Thymus (tissue), 11 donors: ENCODE results near the gene TMEM151A. TPM values are rescaled to one million over a fixed set of nuclear protein-coding genes. Genes with fewer than 3 reads are reported as not detected.

Experiments used
- DNase-seq, 9 donors: peaks; one replicate each; pipeline ENCODE4 v3.0.0-alpha.2; 2013; ENCODE audit warnings: low spot score in 9 of 9, low read depth in 6 of 9, missing footprints in 1 of 9
- H3K27ac ChIP-seq, 2 donors: one replicate each; pipeline ENCODE4 v1.5.1; 2013; ENCODE audit warnings: control low read depth in 1 of 2, low read depth in 1 of 2, low read length in 1 of 2, mild to moderate bottlenecking in 1 of 2, moderate library complexity in 1 of 2
- H3K27me3 ChIP-seq, 2 donors: one replicate each; pipeline ENCODE4 v1.5.1; 2013; ENCODE audit warnings: low read length in 1 of 2; ENCODE audit not compliant: control insufficient read depth in 2 of 2, insufficient read depth in 1 of 2
- H3K36me3 ChIP-seq, 2 donors: one replicate each; pipeline ENCODE4 v1.5.1; 2013; ENCODE audit warnings: low read length in 1 of 2, mild to moderate bottlenecking in 1 of 2, moderate library complexity in 1 of 2; ENCODE audit not compliant: control insufficient read depth in 2 of 2, insufficient read depth in 2 of 2
- H3K4me1 ChIP-seq, 2 donors: one replicate each; pipeline ENCODE4 v1.5.1; 2013; ENCODE audit warnings: low read length in 2 of 2; ENCODE audit not compliant: control insufficient read depth in 2 of 2, insufficient read depth in 2 of 2
- H3K4me3 ChIP-seq, 2 donors: one replicate each; pipeline ENCODE4 v1.5.1; 2013; ENCODE audit warnings: low read length in 2 of 2, control low read depth in 1 of 2, mild to moderate bottlenecking in 1 of 2
- H3K9me3 ChIP-seq, 2 donors: one replicate each; pipeline ENCODE4 v1.5.1; 2013; ENCODE audit warnings: low read length in 1 of 2, mild to moderate bottlenecking in 1 of 2; ENCODE audit not compliant: control insufficient read depth in 2 of 2, insufficient read depth in 1 of 2
- WGBS: extraction: QIAGEN DNeasy Blood & Tissue Kit; methylation state at CpG from one replicate; pipeline ENCODE4 v1.1.7; 2013; 5-methylcytosine and 5-hydroxymethylcytosine counted together
- polyA plus RNA-seq: library from polyadenylated mRNA; stranded (reverse); fragments of 200-250 nt; gene quantifications from one replicate; pipeline ENCODE4 v1.2.3, GENCODE V29; 2013
- total RNA-seq: library from RNA; stranded (reverse); fragments of 120-200 nt; gene quantifications from one replicate; pipeline ENCODE4 v1.2.4, GENCODE V29; 2013
- donor health status: healthy.

Gene TMEM151A
- total and polyA plus RNA-seq, 2 donors: 0.02 TPM; not detected in 1

GRCh38 chr11:66290330-66290621, 1.4 kb upstream of the TMEM151A start:
- no peak for DNase-seq
- 83% methylated on average over 2 of the region's 2 CpGs for WGBS

GRCh38 chr11:66291303-66291705, 390 bp upstream of the TMEM151A start:
- Histone ChIP-seq H3K27ac (no peak overlapping the region), H3K4me1 (peaks cover 22 to 35% of the 10 kb centered on the region in 2 donors), H3K27me3 (peaks cover 43 to 62% of the 10 kb centered on the region in 2 donors), H3K4me3 (peak overlapping the region in 1 of 2 donors; percentile 48), H3K9me3 (peaks cover 0 to 10% of the 10 kb centered on the region in 2 donors), H3K36me3 (peaks cover 4% of the 10 kb centered on the region in 2 donors)
- 22% methylated on average over 16 of the region's 16 CpGs for WGBS
- DNase-seq: no peak

More at GRCh38 chr11:66290330-66290621, 1.4 kb upstream of the TMEM151A start:
- H3K36me3 ChIP-seq: peaks cover 4 to 11% of the 10 kb centered on the region in 2 donors
- H3K4me3 ChIP-seq: no peak overlapping the region
- peaks cover 42 to 54% of the 10 kb centered on the region in 2 donors for H3K27me3 ChIP-seq
- H3K4me1 ChIP-seq: peaks cover 22 to 35% of the 10 kb centered on the region in 2 donors
- no peak overlapping the region for H3K27ac ChIP-seq
- H3K9me3 ChIP-seq: peaks cover 0 to 10% of the 10 kb centered on the region in 2 donors

- no peak overlapping the region for H3K4me3 ChIP-seq
- peaks cover 0 to 10% of the 10 kb centered on the region in 2 donors for H3K9me3 ChIP-seq
- DNase-seq: no peak
- peaks cover 43 to 76% of the 10 kb centered on the region in 2 donors for H3K27me3 ChIP-seq
- 61% methylated on average over 17 of the region's 17 CpGs for WGBS
- H3K27ac ChIP-seq: no peak overlapping the region
- no peaks in the 10 kb centered on the region for H3K36me3 ChIP-seq
- peaks cover 22 to 31% of the 10 kb centered on the region in 2 donors for H3K4me1 ChIP-seq
Measured at GRCh38 chr11:66292543-66293332, 1.0 kb downstream of the TMEM151A start.

- WGBS: 85% methylated on average over 4 of the region's 4 CpGs
- Histone ChIP-seq H3K36me3 (no peaks in the 10 kb centered on the region), H3K9me3 (peaks cover 0 to 10% of the 10 kb centered on the region in 2 donors), H3K4me3 (no peak overlapping the region), H3K4me1 (peaks cover 16 to 24% of the 10 kb centered on the region in 2 donors), H3K27me3 (peaks cover 43 to 81% of the 10 kb centered on the region in 2 donors), H3K27ac (no peak overlapping the region)
- DNase-seq: no peak
Measured at GRCh38 chr11:66293352-66293751, 1.7 kb downstream of the TMEM151A start.

GRCh38 chr11:66293777-66294625, 2.3 kb downstream of the TMEM151A start:
- WGBS: 87% methylated on average over 30 of the region's 30 CpGs
- H3K4me3 ChIP-seq: no peak overlapping the region
- no peaks in the 10 kb centered on the region for H3K36me3 ChIP-seq
- H3K9me3 ChIP-seq: peaks cover 0 to 7% of the 10 kb centered on the region in 2 donors
- H3K4me1 ChIP-seq: peaks cover 14 to 22% of the 10 kb centered on the region in 2 donors
- no peak overlapping the region for H3K27ac ChIP-seq
- peaks cover 43 to 81% of the 10 kb centered on the region in 2 donors for H3K27me3 ChIP-seq
- DNase-seq: no peak

GRCh38 chr11:66294626-66295620, 3.2 kb downstream of the TMEM151A start:
- Histone ChIP-seq H3K27ac (no peak overlapping the region), H3K9me3 (peaks cover 0 to 3% of the 10 kb centered on the region in 2 donors), H3K27me3 (peaks cover 43 to 76% of the 10 kb centered on the region in 2 donors), H3K4me1 (peaks cover 9 to 14% of the 10 kb centered on the region in 2 donors), H3K4me3 (no peak overlapping the region), H3K36me3 (no peaks in the 10 kb centered on the region)
- 90% methylated on average over 123 of the region's 123 CpGs for WGBS
- DNase-seq: no peak

- no peaks in the 10 kb centered on the region for H3K36me3 ChIP-seq
- no peak overlapping the region for H3K27ac ChIP-seq
- H3K4me1 ChIP-seq: no peaks in the 10 kb centered on the region
- no peaks in the 10 kb centered on the region for H3K9me3 ChIP-seq
- peaks cover 22 to 49% of the 10 kb centered on the region in 2 donors for H3K27me3 ChIP-seq
- 77% methylated on average over 8 of the region's 8 CpGs for WGBS
- H3K4me3 ChIP-seq: no peak overlapping the region
- no peak for DNase-seq
Measured at GRCh38 chr11:66297610-66298009, 5.9 kb downstream of the TMEM151A start.

- WGBS: 92% methylated on average over 3 of the region's 3 CpGs
- Histone ChIP-seq H3K9me3 (no peaks in the 10 kb centered on the region), H3K4me1 (no peaks in the 10 kb centered on the region), H3K27ac (no peak overlapping the region), H3K36me3 (no peaks in the 10 kb centered on the region), H3K27me3 (peaks cover 8 to 34% of the 10 kb centered on the region in 2 donors), H3K4me3 (no peak overlapping the region)
- DNase-seq: no peak
Measured at GRCh38 chr11:66299186-66299585, 7.5 kb downstream of the TMEM151A start.
